ENCODE data around the gene CREB5.

GRCh38 chr7:28516390-28517172 lies 104.3 kb downstream of the CREB5 start:
- TF ChIP-seq CTCF (IDR thresholded peaks at IDR 0.05; ENCODE audit: extremely low read depth in 1 of 2, insufficient read depth in 1 of 2, low read depth in 1 of 2, low read length in 2 of 2) (no peak), EZH2 (IDR thresholded peaks at IDR 0.05; ENCODE audit: borderline replicate concordance, low read depth, low read length, severe bottlenecking) (no peak), POLR2AphosphoS5 (IDR thresholded peaks at IDR 0.05; ENCODE audit: insufficient read depth, low read depth, low read length) (no peak), POLR2A (IDR thresholded peaks at IDR 0.05; ENCODE audit: low read depth, low read length) (no peak), JUN (IDR thresholded peaks at IDR 0.05; ENCODE audit: borderline replicate concordance, insufficient read depth, insufficient read length, low read depth) (no peak), GATA2 (IDR thresholded peaks at IDR 0.05; ENCODE audit: insufficient read depth, insufficient read length, low read depth, low read length) (no peak), MYC (IDR thresholded peaks at IDR 0.05; ENCODE audit: low read depth, low read length) (no peak)

All from endothelial cell of umbilical vein (primary cell).